Natural killer cell (primary cell): ENCODE results near the gene CD83. TPM values are rescaled to one million over a fixed set of nuclear protein-coding genes. Genes with fewer than 3 reads are reported as not detected.

Experiments used
- ATAC-seq, 3 donors: fragments of 150-1000 bp in 2 of 3; fragments of 200-7000 bp in 1 of 3; cut with Tn5 transposase; 1 replicate in 1 of 3; 2 replicates in 2 of 3; pipeline ENCODE4 v1.10.0; 2021; ENCODE audit warnings: mild to moderate bottlenecking in 2 of 3, moderate library complexity in 2 of 3
- DNase-seq, 2 donors: peaks; one replicate each; pipeline versions ENCODE4 v3.0.0 to v3.0.0-alpha.2; 2013 to 2021; ENCODE audit warnings: mixed read lengths in 1 of 2
- H3K27ac ChIP-seq: one replicate; pipeline ENCODE4 v1.5.1; 2013; ENCODE audit warnings: mild to moderate bottlenecking, low read length
- H3K27me3 ChIP-seq: one replicate; pipeline ENCODE4 v1.6.1; 2013; ENCODE audit warnings: low read length; ENCODE audit not compliant: control insufficient read depth, insufficient read depth
- H3K36me3 ChIP-seq: one replicate; pipeline ENCODE4 v1.6.1; 2013; ENCODE audit warnings: low read length; ENCODE audit not compliant: control insufficient read depth, insufficient read depth
- H3K4me1 ChIP-seq: one replicate; pipeline ENCODE4 v1.6.1; 2013; ENCODE audit warnings: low read length; ENCODE audit not compliant: control insufficient read depth, insufficient read depth
- H3K4me3 ChIP-seq: one replicate; pipeline ENCODE4 v1.5.1; 2013; ENCODE audit warnings: low read length
- H3K9me3 ChIP-seq: one replicate; pipeline ENCODE4 v1.6.1; 2013; ENCODE audit warnings: low read length; ENCODE audit not compliant: control insufficient read depth, insufficient read depth
- H3K27ac Mint-ChIP-seq, 2 donors: one replicate each; pipeline ENCODE4 v1.8.0; 2022; ENCODE audit warnings: mild to moderate bottlenecking in 2 of 2, mixed read lengths in 2 of 2, moderate library complexity in 1 of 2
- H3K27me3 Mint-ChIP-seq, 2 donors: one replicate each; pipeline ENCODE4 v1.8.0; 2022; ENCODE audit warnings: low read depth in 2 of 2, mixed read lengths in 2 of 2
- H3K36me3 Mint-ChIP-seq: one replicate; pipeline ENCODE4 v1.8.0; 2022; ENCODE audit warnings: mixed read lengths
- H3K4me1 Mint-ChIP-seq, 2 donors: one replicate each; pipeline ENCODE4 v1.8.0; 2022; ENCODE audit warnings: mixed read lengths in 2 of 2
- H3K4me3 Mint-ChIP-seq: one replicate; pipeline ENCODE4 v1.8.0; 2022; ENCODE audit warnings: mild to moderate bottlenecking, moderate library complexity, mixed read lengths
- H3K9me3 Mint-ChIP-seq, 2 donors: one replicate each; pipeline ENCODE4 v1.8.0; 2022; ENCODE audit warnings: mixed read lengths in 2 of 2
- WGBS: methylation state at CpG from one replicate; pipeline ENCODE4 v1.1.7; 2013; ENCODE audit warnings: missing lambda C conversion rate; ENCODE audit not compliant: insufficient coverage; 5-methylcytosine and 5-hydroxymethylcytosine counted together
- intact Hi-C: fragments of 100-400 bp; cut with micrococcal nuclease; formaldehyde crosslinking; loops from one replicate; pipeline ENCODE4 v1.14.2; 2022
- total RNA-seq, 4 donors: library from RNA; stranded (reverse); fragments of 120-200 nt in 1 of 4; gene quantifications; one replicate each; pipeline versions ENCODE4 v1.2.3 to v1.2.4, GENCODE V29; 2013 to 2022
- TF ChIP-seq, protein P1 (sequence below): fragments of 200-600 bp; IDR thresholded peaks from one replicate; pipeline ENCODE4 v1.8.0; 2022; ENCODE audit warnings: antibody characterized with exemption

The CD83 gene
- total RNA-seq, 3 donors from 2014 or later (not counting 1 experiment from before 2014, with no cell fraction given): 54.8 to 110 (median 64.3) TPM

DNA sequence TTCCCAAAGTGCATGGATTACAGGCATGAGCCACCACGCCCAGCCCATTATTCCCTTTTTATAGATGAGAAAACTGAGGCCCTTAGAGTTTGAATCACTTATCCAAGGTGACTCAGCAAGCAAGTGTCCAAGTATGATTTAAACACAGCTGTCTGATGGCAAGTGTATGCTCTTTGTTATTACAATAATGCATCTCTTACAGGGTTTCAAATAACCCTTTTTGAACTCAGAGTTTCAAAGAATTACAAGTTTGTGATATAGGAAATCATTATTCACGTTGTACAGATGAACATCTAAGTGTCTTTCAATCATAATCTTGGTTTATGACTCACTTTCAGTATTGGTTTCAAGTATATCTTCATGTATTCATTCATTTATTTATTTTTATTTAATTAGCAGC is 63.0 kb downstream of the CD83 start:
- no peaks in the 10 kb centered on the region for H3K9me3 Mint-ChIP-seq
- WGBS: 92% methylated on average over 1 of the region's 2 CpGs
- H3K27me3 Mint-ChIP-seq: peaks cover 4 to 14% of the 10 kb centered on the region in 2 donors
- Histone ChIP-seq H3K4me1 (no peaks in the 10 kb centered on the region), H3K36me3 (no peaks in the 10 kb centered on the region), H3K27me3 (no peaks in the 10 kb centered on the region), H3K9me3 (no peaks in the 10 kb centered on the region), H3K4me3 (no peak overlapping the region), H3K27ac (no peak overlapping the region)
- TF ChIP-seq, protein P1, sequence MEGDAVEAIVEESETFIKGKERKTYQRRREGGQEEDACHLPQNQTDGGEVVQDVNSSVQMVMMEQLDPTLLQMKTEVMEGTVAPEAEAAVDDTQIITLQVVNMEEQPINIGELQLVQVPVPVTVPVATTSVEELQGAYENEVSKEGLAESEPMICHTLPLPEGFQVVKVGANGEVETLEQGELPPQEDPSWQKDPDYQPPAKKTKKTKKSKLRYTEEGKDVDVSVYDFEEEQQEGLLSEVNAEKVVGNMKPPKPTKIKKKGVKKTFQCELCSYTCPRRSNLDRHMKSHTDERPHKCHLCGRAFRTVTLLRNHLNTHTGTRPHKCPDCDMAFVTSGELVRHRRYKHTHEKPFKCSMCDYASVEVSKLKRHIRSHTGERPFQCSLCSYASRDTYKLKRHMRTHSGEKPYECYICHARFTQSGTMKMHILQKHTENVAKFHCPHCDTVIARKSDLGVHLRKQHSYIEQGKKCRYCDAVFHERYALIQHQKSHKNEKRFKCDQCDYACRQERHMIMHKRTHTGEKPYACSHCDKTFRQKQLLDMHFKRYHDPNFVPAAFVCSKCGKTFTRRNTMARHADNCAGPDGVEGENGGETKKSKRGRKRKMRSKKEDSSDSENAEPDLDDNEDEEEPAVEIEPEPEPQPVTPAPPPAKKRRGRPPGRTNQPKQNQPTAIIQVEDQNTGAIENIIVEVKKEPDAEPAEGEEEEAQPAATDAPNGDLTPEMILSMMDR: no peak
- H3K4me1 Mint-ChIP-seq: no peaks in the 10 kb centered on the region
- ATAC-seq: no peak
- H3K4me3 Mint-ChIP-seq: no peak overlapping the region
- intact Hi-C loops: no loop called here
- no peak overlapping the region for H3K27ac Mint-ChIP-seq
- no peak for DNase-seq
- H3K36me3 Mint-ChIP-seq: no peaks in the 10 kb centered on the region

DNA sequence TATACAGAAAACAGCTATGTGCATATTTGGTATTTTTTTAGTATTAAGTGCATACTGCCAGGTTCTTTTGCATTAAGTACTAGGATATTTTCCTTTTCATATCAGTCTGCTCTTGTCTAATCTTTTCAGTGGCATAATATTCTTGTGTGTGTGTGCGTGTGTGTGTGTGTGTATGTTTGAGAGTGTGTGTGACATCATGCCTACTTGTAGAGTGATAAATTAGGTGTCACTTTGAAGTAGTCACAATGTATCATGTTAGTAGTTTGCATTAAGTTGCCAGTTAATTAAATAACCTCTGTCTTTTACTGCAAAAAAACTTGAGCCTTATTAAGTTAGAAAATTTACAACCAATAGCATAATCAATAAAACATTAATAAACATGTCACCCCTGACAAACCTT is 65.3 kb downstream of the CD83 start:
- Mint-ChIP-seq H3K9me3 (no peaks in the 10 kb centered on the region), H3K36me3 (no peaks in the 10 kb centered on the region), H3K4me1 (no peaks in the 10 kb centered on the region), H3K4me3 (no peak overlapping the region), H3K27ac (no peak overlapping the region), H3K27me3 (peaks cover 0 to 7% of the 10 kb centered on the region in 2 donors)
- H3K4me3 ChIP-seq: no peak overlapping the region
- H3K27ac ChIP-seq: no peak overlapping the region
- DNase-seq: no peak
- TF ChIP-seq, protein P1: no peak
- 67% methylated on average over 1 of the region's 1 CpG for WGBS
- no peak for ATAC-seq
- H3K36me3 ChIP-seq: no peaks in the 10 kb centered on the region
- no peaks in the 10 kb centered on the region for H3K27me3 ChIP-seq
- no peaks in the 10 kb centered on the region for H3K4me1 ChIP-seq
- no peaks in the 10 kb centered on the region for H3K9me3 ChIP-seq
- intact Hi-C loops: no loop called here

Other genes with a start within 250 kb of the CD83 start
- gene RNF182, start 192.8 kb upstream of the CD83 start, total RNA-seq: not detected